ENCODE data around the gene HMG20B.

DNA sequence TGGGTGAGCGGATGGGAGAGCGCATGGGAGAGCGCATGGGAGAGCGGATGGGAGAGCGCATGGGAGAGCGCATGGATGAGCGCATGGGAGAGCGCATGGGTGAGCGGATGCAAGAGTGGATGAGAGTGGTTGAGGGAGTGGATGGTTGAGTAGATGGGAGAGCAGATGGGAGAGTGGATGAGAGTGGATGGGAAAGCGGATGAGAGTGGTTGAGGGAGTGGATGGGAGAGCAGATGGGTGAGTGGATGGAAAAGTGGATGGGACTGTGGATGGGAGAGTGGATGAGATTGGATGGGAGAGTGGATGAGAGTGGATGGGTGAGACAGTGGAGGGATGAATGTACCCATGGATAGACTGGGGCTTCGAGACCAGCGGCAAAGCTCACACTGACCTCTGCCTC lies 42.4 kb upstream of the HMG20B start:
- TF ChIP-seq, protein P1, sequence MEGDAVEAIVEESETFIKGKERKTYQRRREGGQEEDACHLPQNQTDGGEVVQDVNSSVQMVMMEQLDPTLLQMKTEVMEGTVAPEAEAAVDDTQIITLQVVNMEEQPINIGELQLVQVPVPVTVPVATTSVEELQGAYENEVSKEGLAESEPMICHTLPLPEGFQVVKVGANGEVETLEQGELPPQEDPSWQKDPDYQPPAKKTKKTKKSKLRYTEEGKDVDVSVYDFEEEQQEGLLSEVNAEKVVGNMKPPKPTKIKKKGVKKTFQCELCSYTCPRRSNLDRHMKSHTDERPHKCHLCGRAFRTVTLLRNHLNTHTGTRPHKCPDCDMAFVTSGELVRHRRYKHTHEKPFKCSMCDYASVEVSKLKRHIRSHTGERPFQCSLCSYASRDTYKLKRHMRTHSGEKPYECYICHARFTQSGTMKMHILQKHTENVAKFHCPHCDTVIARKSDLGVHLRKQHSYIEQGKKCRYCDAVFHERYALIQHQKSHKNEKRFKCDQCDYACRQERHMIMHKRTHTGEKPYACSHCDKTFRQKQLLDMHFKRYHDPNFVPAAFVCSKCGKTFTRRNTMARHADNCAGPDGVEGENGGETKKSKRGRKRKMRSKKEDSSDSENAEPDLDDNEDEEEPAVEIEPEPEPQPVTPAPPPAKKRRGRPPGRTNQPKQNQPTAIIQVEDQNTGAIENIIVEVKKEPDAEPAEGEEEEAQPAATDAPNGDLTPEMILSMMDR (conservative IDR thresholded peaks at IDR 0.05; ENCODE audit: low read depth, low read length), result no peak
- TF ChIP-seq EZH2 (IDR thresholded peaks at IDR 0.05; ENCODE audit: low read length, unreplicated experiment) (no peak), EZH2phosphoT487 (IDR thresholded peaks at IDR 0.05; ENCODE audit: borderline replicate concordance, low read length) (no peak)

Measured in PC-3 (cell line).